ENCODE data around the gene ARHGEF16.

DNA sequence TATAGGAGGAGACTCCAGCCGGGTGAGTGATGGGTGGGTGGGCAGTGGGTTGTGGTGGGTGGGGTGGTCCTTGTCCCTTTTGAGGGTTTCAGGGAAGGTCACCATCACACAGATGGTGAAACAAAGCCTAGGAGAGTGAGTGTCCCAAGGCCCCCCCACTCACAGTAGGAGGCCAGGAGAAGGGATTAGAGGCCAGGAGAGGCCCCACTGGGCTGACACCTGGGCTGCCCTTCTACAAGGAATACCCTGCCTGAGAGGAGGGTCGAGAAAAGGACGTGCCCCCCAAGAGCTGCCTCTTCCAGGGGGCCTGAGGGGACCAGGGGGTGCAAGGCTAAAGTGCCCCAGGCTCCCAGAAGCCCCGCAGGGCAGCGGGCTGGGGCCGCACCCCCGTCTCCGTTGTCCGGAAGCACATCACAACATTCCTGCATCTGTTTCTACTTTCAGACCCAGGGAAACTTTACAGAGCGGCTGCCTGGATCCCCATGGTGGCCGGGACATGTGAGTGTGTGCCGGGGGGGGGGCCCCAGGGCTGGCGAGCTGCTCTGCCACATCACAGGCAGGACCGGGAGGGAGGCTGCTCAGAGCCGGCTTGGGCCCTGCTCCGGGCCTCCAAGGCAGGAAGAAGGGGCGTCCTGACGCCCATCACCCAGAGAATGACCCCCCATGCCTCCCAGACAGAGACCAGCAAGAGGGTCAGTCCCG, 68.2 kb downstream of the ARHGEF16 start:
- no peak for TF ChIP-seq EZH2phosphoT487 (IDR thresholded peaks at IDR 0.05; ENCODE audit: insufficient read depth, low read depth)
- TF ChIP-seq EZH2 (IDR thresholded peaks at IDR 0.05; ENCODE audit: insufficient read depth, poor library complexity, severe bottlenecking) = no peak

Data from GM23248 (cell line).